Renal cortical epithelial cell (primary cell): ENCODE results near the gene RIPOR3. TPM values are rescaled to one million over a fixed set of nuclear protein-coding genes. Genes with fewer than 3 reads are reported as not detected.
A peak's percentile ranks its signal among the peaks of the same experiment; 100 is the strongest.
"Not testable (repeated sequence)": the region's sequence is repeated elsewhere in the genome, so short reads cannot be mapped to it uniquely, and the experiment has no call there.

Experiments
- DNase-seq: peaks from one replicate; pipeline ENCODE4 v3.0.0-alpha.2; 2011; ENCODE audit warnings: low read depth
- total RNA-seq: library from RNA; depleted of rRNA; stranded (reverse); fragments of >200 nt; gene quantifications from 2 replicates; pipeline ENCODE4 v1.2.3, GENCODE V29; 2014

Gene RIPOR3
- total RNA-seq, 1 donor from 2014 or later, result 0.65 TPM

- peak; percentile 95 for DNase-seq
These were observed 11.0 kb downstream of the RIPOR3 start for GRCh38 chr20:50680105-50680960.

DNA sequence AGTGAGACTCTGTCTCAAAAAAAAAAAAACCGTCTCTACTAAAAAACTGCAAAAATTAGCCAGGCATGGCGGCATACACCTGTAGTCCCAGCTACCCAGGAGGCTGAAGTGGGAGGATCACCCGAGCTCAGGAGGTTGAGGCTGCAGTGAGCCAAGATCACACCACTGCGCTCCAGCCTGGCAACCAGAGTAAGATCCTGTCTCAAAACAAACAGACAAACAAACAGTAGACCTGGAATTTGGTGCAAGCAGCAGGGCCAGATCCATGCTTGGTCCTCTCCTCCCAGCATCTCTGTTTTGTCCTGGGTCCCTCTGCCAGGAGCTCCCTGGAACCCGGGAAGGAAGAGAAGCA lies 11.6 kb downstream of the RIPOR3 start:
- no peak for DNase-seq

DNA sequence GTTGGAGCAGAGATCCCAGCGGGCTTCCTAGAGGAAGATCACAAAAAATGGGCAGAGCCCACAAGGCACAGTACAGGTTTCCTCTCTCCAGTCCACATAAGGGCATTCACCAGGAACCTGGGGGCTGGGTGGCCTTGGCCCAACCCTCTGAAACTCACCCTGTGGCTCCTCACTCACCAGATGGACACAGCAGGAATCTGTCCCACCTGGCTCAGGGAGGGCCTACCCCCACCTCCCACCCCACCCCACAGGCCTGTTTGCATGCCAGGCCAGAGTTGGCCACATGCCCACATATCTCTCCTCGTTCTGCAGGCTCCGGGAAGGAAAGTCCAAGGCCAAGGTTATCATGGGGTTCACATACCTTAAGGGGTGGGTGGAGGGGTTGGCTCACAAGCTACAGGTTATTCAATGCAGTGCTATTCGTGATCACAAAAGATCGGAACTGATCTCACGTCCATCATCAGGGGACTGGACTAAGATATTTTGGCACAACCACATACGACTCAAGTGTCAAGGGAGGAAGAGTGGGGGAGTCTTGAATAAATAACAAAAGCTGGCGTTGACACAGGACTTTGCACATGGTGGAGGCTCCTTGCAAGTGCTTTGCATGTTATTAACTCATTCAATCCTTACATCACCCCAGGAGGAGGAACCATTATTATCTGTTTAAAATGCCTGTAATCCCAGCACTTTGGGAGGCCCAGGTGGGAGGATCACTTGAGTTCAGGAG lies 13.0 kb downstream of the RIPOR3 start:
- DNase-seq, result peak; percentile 72

DNA sequence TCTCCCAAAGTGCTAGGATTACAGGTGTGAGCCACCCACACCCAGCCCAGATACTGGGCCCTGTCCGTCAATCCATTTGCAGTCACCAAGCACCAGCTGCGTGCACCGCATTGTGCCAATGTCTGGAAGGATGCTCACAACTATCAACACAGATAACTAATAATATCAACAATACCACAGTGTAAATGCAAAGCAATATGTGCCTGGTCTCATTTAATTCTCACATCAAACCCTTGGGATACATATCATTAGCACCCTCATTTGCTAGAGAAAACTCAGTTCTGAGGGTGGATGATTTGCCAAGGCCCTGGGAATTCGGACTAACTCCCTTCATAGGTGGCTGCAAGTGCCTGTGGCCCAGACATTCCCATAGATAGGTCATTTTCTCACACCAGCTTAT lies 14.5 kb downstream of the RIPOR3 start:
- no peak for DNase-seq

DNA sequence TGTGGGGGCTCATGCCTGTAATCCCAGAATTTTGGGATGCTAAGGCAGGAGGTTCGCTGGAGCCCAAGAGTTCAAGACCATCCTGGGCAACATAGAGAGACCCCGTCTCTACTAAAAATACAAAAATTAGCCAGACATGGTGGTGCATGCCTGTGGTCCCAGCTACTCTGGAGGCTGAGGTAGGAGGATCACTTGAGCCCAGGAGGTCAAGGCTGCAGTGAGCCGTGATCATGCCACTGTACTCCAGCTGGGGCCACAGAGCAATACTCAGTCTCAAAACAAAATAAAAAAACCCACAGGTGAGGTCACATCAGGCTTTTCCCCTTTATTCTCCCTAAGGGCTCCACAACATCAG lies 15.0 kb downstream of the RIPOR3 start:
- not testable (repeated sequence) for DNase-seq

- peak; percentile 71 for DNase-seq
These were observed 15.5 kb downstream of the RIPOR3 start for GRCh38 chr20:50675671-50676376.

DNA sequence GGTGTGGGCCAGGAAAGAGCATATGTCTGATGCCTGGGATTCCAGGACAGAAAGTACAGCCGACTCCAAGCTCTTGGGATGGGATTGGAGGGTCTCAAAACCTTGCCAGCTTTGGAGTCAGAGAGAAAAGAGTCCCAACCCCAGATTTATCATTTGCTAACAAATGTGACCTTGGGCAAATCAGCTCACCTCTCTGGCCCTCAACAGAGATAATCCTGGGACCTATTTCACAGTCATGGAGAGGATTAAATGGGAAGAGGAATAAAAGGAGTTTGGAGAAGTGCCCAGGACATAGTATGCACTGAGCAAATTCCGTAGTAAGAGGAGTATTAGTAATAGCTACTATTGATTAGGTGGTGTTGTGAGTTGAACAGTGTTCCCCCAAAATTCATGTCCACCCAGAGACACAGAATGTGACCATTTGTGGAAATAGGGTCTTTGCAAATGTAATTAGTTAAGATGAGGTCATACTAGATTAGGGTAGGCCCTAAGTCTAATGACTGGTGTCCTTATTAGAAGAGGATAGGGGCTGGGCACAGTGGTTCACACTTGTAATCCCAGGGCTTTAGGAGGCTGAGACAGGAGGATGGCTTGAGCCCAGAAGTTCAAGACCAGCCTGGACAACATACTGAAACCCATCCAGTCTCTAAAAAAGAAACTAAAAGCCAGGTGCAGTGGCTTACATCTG lies 17.1 kb downstream of the RIPOR3 start:
- no peak for DNase-seq

GRCh38 chr20:50673466-50674137 lies 17.7 kb downstream of the RIPOR3 start:
- peak; percentile 92 for DNase-seq

- DNase-seq, result no peak
These were observed 18.2 kb downstream of the RIPOR3 start for GRCh38 chr20:50673146-50673465.

DNA sequence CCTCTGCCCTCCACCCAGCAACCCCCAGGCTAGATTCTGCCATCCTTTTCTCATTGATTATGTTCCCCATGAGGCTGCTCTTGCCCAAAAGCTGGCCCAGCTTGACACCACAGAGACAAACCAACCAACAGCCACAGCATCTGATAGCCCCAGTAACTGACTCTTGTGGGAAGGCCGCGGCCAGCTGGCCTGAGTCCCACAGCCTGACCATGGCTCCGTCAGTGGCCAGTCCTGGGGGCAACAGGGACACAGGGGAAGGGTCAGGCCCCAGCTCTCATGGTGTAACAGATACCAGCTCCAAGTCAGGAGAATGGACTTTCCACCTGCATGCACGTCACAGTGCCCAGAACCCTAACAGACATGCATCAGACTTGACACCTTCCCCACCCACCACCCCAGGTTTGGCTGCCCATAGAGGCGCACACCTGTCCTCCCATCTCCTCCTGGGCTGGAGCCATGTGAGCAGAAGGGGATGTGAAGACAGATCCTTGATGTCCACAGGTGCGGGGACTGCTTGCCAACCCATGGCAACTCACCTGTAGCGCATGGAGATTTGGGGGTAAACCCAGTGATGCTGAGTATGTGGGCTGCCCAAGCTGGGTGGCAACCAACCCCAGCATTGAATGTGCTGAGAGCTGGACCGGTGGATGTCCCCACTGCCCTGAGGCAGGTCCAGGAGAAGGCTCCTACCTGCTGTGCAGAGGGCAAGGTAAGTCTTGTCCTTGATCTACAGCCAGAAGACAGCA lies 18.8 kb downstream of the RIPOR3 start:
- no peak for DNase-seq

GRCh38 chr20:50671626-50672025 lies 19.7 kb downstream of the RIPOR3 start:
- no peak for DNase-seq

GRCh38 chr20:50671010-50671409 lies 20.3 kb downstream of the RIPOR3 start:
- not testable (repeated sequence) for DNase-seq

DNA sequence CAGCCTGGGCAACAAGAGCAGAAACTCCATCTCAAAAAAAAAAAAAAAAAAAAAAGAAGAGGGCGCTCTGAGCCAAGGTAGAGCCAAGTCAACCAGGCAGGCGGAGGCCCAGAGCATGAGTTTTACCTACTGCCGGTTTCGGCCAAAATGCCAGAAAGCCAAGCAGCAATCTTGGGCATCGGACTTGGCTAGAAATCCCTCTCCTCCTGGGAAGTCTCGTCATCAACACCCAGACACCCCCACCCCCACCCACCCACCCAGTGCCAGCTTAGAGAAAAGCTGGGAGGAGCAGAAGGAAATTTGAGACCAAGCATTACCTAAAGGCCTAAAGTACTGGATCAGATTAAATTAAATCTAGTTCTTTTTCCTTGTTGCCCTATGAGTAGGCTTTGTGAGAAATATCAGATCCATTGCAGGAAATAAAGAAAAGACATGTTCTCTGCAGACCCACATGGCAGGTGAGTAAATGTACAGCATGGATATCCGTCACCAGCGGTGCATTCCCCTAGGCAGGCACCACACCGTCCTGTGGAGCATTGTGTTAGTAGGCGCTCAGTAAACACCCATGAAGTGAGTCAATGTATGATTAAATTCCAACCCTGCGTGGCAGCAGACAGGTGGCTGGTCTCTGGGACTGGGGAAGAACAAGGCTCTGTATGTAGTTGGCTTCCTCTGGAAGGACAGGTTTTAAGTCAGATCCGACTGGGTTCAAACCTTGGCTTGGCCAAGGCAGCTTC lies 21.0 kb downstream of the RIPOR3 start:
- peak; percentile 85 for DNase-seq

- no peak for DNase-seq
These were observed 22.5 kb downstream of the RIPOR3 start for GRCh38 chr20:50668798-50669197.

GRCh38 chr20:50668326-50668725 lies 23.0 kb downstream of the RIPOR3 start:
- no peak for DNase-seq

DNA sequence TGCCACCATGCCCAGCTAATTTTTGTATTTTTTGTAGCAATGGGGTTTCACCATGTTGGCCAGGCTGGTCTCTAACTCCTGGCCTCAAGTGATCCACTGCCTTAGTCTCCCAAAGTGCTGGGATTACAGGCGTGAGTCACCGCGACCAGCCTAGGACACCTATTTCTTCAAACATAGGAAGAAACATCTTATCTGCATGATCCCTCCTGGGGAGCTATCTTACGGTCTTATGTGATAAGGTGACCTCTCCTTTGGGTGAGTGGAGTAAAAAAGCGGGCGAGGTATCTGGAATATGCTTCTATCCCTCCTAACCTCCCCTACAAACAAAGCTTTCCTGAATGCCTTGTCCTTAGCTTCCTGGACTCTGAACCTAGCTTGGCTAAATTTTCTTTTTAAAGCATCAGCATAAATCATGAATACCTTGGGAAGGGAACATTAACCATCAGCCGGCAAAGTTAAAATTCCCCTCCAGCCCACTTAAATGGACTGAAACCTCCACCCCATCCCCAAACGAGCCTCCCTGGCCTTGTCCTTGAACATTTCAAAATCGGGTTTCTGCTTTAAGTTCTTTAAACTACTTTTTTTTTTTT lies 24.5 kb downstream of the RIPOR3 start:
- DNase-seq, result no peak

DNA sequence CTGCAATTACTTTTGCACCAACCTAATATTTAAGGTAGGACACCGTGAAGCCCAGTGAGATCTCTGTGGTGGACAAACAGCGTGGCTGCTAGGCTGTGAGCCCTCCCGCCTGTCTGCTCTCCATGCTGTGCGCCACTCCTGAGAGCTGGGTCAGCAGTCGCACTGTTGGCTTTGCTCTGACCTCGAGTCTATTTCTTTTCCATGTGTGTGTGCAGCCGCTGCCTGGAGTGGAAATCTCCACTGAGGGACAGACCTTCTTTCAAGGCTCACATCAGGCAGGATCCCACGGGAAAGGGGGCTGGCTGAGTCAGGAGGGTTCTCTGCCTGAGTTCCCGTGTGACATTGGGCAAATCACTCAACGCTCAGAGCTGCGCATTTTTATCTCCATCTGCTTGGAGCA lies 27.1 kb downstream of the RIPOR3 start:
- DNase-seq, result no peak

- DNase-seq, result peak; percentile 80
These were observed 28.1 kb downstream of the RIPOR3 start for GRCh38 chr20:50663095-50663821.
